ENCODE measurements around the gene CYB561.
A peak's percentile ranks its signal among the peaks of the same experiment; 100 is the strongest.

CYB561 gene

GRCh38 chr17:63490329-63490728, 44.2 kb upstream of the CYB561 start:
- Histone ChIP-seq H3K36me3 (ENCODE audit: control insufficient read depth in 1 of 2, insufficient read depth in 2 of 2, low read depth in 1 of 2, low read length in 2 of 2) (peaks cover 0 to 74% of the 10 kb centered on the region in 2 experiments), H3K79me1 (replicated peaks; ENCODE audit: low read length, poor library complexity, severe bottlenecking) (no peaks in the 10 kb centered on the region), H4K91ac (ENCODE audit: low read length) (no peak overlapping the region), H2BK5ac (ENCODE audit: low read depth, low read length, poor library complexity, severe bottlenecking) (no peak overlapping the region), H3K4me2 (ENCODE audit: low read length, poor library complexity, severe bottlenecking) (no peak overlapping the region), H2AFZ (ENCODE audit: low read depth, low read length) (no peak overlapping the region), H2BK120ac (ENCODE audit: low read depth, low read length) (no peak overlapping the region), H3K4me3 (ENCODE audit: insufficient read depth in 1 of 2, low read depth in 1 of 2, low read length in 2 of 2) (no peak overlapping the region), H3K4ac (ENCODE audit: low read depth in 1 of 2, low read length in 2 of 2) (no peak overlapping the region), H2BK15ac (ENCODE audit: low read depth, poor library complexity, severe bottlenecking) (no peak overlapping the region), H4K8ac (ENCODE audit: low read length) (no peak overlapping the region), H3K27me3 (ENCODE audit: control insufficient read depth in 1 of 2, insufficient read depth in 1 of 2, low read length in 2 of 2) (peaks cover 0 to 62% of the 10 kb centered on the region in 2 experiments), H2AK5ac (ENCODE audit: low read length, severe bottlenecking) (no peak overlapping the region), H3K23ac (ENCODE audit: low read length in 2 of 2) (no peak overlapping the region), H3K14ac (ENCODE audit: low read length in 2 of 2) (no peak overlapping the region), H3K9ac (ENCODE audit: low read length) (no peak overlapping the region), H3K18ac (ENCODE audit: low read depth in 1 of 2, low read length in 2 of 2) (no peak overlapping the region), H2BK12ac (ENCODE audit: low read length in 2 of 2) (no peak overlapping the region), H3K27ac (ENCODE audit: low read length, poor library complexity, severe bottlenecking) (no peak overlapping the region), H3K4me1 (ENCODE audit: control insufficient read depth, insufficient read depth, low read depth, low read length) (peaks cover 20% of the 10 kb centered on the region), H3K9me3 (ENCODE audit: control insufficient read depth, low read length) (no peaks in the 10 kb centered on the region)
- DNase-seq = no peak
- 83% methylated on average over 10 of the region's 10 CpGs for WGBS

GRCh38 chr17:63489291-63489690, 43.2 kb upstream of the CYB561 start:
- no peak overlapping the region for H2BK12ac ChIP-seq (ENCODE audit: low read length in 2 of 2)
- H2BK15ac ChIP-seq (ENCODE audit: low read depth, poor library complexity, severe bottlenecking) = no peak overlapping the region
- H2BK5ac ChIP-seq (ENCODE audit: low read depth, low read length, poor library complexity, severe bottlenecking) = no peak overlapping the region
- peaks cover 11% of the 10 kb centered on the region for H3K4me1 ChIP-seq (ENCODE audit: control insufficient read depth, insufficient read depth, low read depth, low read length)
- no peak overlapping the region for H3K18ac ChIP-seq (ENCODE audit: low read depth in 1 of 2, low read length in 2 of 2)
- no peaks in the 10 kb centered on the region for H3K79me1 ChIP-seq (replicated peaks; ENCODE audit: low read length, poor library complexity, severe bottlenecking)
- no peak overlapping the region for H3K4ac ChIP-seq (ENCODE audit: low read depth in 1 of 2, low read length in 2 of 2)
- H3K9me3 ChIP-seq (ENCODE audit: control insufficient read depth, low read length) = no peaks in the 10 kb centered on the region
- no peak overlapping the region for H2AFZ ChIP-seq (ENCODE audit: low read depth, low read length)
- H4K8ac ChIP-seq (ENCODE audit: low read length) = no peak overlapping the region
- no peak overlapping the region for H3K27ac ChIP-seq (ENCODE audit: low read length, poor library complexity, severe bottlenecking)
- H3K4me3 ChIP-seq (ENCODE audit: insufficient read depth in 1 of 2, low read depth in 1 of 2, low read length in 2 of 2) = no peak overlapping the region
- H2BK120ac ChIP-seq (ENCODE audit: low read depth, low read length) = no peak overlapping the region
- H3K9ac ChIP-seq (ENCODE audit: low read length) = no peak overlapping the region
- no peak overlapping the region for H4K91ac ChIP-seq (ENCODE audit: low read length)
- 91% methylated on average over 5 of the region's 6 CpGs for WGBS
- H2AK5ac ChIP-seq (ENCODE audit: low read length, severe bottlenecking) = no peak overlapping the region
- no peak overlapping the region for H3K23ac ChIP-seq (ENCODE audit: low read length in 2 of 2)
- no peak for DNase-seq
- peaks cover 0 to 82% of the 10 kb centered on the region in 2 experiments for H3K36me3 ChIP-seq (ENCODE audit: control insufficient read depth in 1 of 2, insufficient read depth in 2 of 2, low read depth in 1 of 2, low read length in 2 of 2)
- peaks cover 0 to 67% of the 10 kb centered on the region in 2 experiments for H3K27me3 ChIP-seq (ENCODE audit: control insufficient read depth in 1 of 2, insufficient read depth in 1 of 2, low read length in 2 of 2)
- H3K4me2 ChIP-seq (ENCODE audit: low read length, poor library complexity, severe bottlenecking) = no peak overlapping the region
- no peak overlapping the region for H3K14ac ChIP-seq (ENCODE audit: low read length in 2 of 2)

DNA sequence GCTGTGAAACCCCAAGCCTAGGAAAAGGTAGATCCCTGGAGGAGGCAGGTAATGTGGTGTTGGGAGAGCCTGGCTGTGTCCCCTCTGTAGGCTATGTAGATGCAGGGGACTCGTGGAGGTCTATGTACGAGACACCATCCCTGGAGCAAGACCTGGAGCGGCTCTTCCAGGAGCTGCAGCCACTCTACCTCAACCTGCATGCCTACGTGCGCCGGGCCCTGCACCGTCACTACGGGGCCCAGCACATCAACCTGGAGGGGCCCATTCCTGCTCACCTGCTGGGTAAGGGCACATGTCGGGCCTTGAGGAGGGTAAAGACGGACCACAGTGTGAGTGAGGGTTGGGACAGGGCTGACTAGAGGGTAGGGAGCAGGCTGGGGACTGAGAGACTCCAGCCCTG, 42.7 kb upstream of the CYB561 start:
- Histone ChIP-seq H2BK5ac (ENCODE audit: low read depth, low read length, poor library complexity, severe bottlenecking) (no peak overlapping the region), H4K8ac (ENCODE audit: low read length) (no peak overlapping the region), H3K4ac (ENCODE audit: low read depth in 1 of 2, low read length in 2 of 2) (no peak overlapping the region), H3K14ac (ENCODE audit: low read length in 2 of 2) (no peak overlapping the region), H3K27ac (ENCODE audit: low read length, poor library complexity, severe bottlenecking) (no peak overlapping the region), H3K4me3 (ENCODE audit: insufficient read depth in 1 of 2, low read depth in 1 of 2, low read length in 2 of 2) (no peak overlapping the region), H2AK5ac (ENCODE audit: low read length, severe bottlenecking) (no peak overlapping the region), H3K36me3 (ENCODE audit: control insufficient read depth in 1 of 2, insufficient read depth in 2 of 2, low read depth in 1 of 2, low read length in 2 of 2) (peaks cover 0 to 82% of the 10 kb centered on the region in 2 experiments), H2AFZ (ENCODE audit: low read depth, low read length) (no peak overlapping the region), H3K79me1 (replicated peaks; ENCODE audit: low read length, poor library complexity, severe bottlenecking) (no peaks in the 10 kb centered on the region), H2BK12ac (ENCODE audit: low read length in 2 of 2) (no peak overlapping the region), H4K91ac (ENCODE audit: low read length) (no peak overlapping the region), H3K4me1 (ENCODE audit: control insufficient read depth, insufficient read depth, low read depth, low read length) (peaks cover 7% of the 10 kb centered on the region), H3K9me3 (ENCODE audit: control insufficient read depth, low read length) (no peaks in the 10 kb centered on the region), H2BK120ac (ENCODE audit: low read depth, low read length) (no peak overlapping the region), H3K18ac (ENCODE audit: low read depth in 1 of 2, low read length in 2 of 2) (no peak overlapping the region), H3K27me3 (ENCODE audit: control insufficient read depth in 1 of 2, insufficient read depth in 1 of 2, low read length in 2 of 2) (peaks cover 0 to 68% of the 10 kb centered on the region in 2 experiments), H3K4me2 (ENCODE audit: low read length, poor library complexity, severe bottlenecking) (no peak overlapping the region), H2BK15ac (ENCODE audit: low read depth, poor library complexity, severe bottlenecking) (no peak overlapping the region), H3K9ac (ENCODE audit: low read length) (no peak overlapping the region), H3K23ac (ENCODE audit: low read length in 2 of 2) (no peak overlapping the region)
- no peak for DNase-seq
- 94% methylated on average over 10 of the region's 10 CpGs for WGBS

- no peak for DNase-seq
Measured at GRCh38 chr17:63487014-63487339, 40.9 kb upstream of the CYB561 start.

More at GRCh38 chr17:63487014-63487339, 40.9 kb upstream of the CYB561 start:
- Histone ChIP-seq H4K91ac (ENCODE audit: low read length) (no peak overlapping the region), H3K79me1 (replicated peaks; ENCODE audit: low read length, poor library complexity, severe bottlenecking) (no peaks in the 10 kb centered on the region), H2AFZ (ENCODE audit: low read depth, low read length) (no peak overlapping the region), H3K23ac (ENCODE audit: low read length in 2 of 2) (no peak overlapping the region), H3K27ac (ENCODE audit: low read length, poor library complexity, severe bottlenecking) (no peak overlapping the region), H2BK15ac (ENCODE audit: low read depth, poor library complexity, severe bottlenecking) (peak overlapping the region; percentile 38), H4K8ac (ENCODE audit: low read length) (no peak overlapping the region), H3K36me3 (ENCODE audit: control insufficient read depth in 1 of 2, insufficient read depth in 2 of 2, low read depth in 1 of 2, low read length in 2 of 2) (peaks cover 0 to 92% of the 10 kb centered on the region in 2 experiments), H3K18ac (ENCODE audit: low read depth in 1 of 2, low read length in 2 of 2) (no peak overlapping the region), H3K4ac (ENCODE audit: low read depth in 1 of 2, low read length in 2 of 2) (no peak overlapping the region), H3K9ac (ENCODE audit: low read length) (no peak overlapping the region), H3K27me3 (ENCODE audit: control insufficient read depth in 1 of 2, insufficient read depth in 1 of 2, low read length in 2 of 2) (peaks cover 0 to 59% of the 10 kb centered on the region in 2 experiments), H3K14ac (ENCODE audit: low read length in 2 of 2) (no peak overlapping the region), H2AK5ac (ENCODE audit: low read length, severe bottlenecking) (no peak overlapping the region), H3K9me3 (ENCODE audit: control insufficient read depth, low read length) (no peaks in the 10 kb centered on the region), H2BK5ac (ENCODE audit: low read depth, low read length, poor library complexity, severe bottlenecking) (no peak overlapping the region), H2BK12ac (ENCODE audit: low read length in 2 of 2) (no peak overlapping the region), H3K4me2 (ENCODE audit: low read length, poor library complexity, severe bottlenecking) (no peak overlapping the region), H2BK120ac (ENCODE audit: low read depth, low read length) (no peak overlapping the region), H3K4me3 (ENCODE audit: insufficient read depth in 1 of 2, low read depth in 1 of 2, low read length in 2 of 2) (no peak overlapping the region), H3K4me1 (ENCODE audit: control insufficient read depth, insufficient read depth, low read depth, low read length) (peaks cover 5% of the 10 kb centered on the region)
- 91% methylated on average over 11 of the region's 11 CpGs for WGBS
